ENCODE measurements around the gene CHMP5.

- TF ChIP-seq CTCF (IDR thresholded peaks at IDR 0.05) (no peak), RAD21 (IDR thresholded peaks at IDR 0.05; ENCODE audit: low read length) (no peak), MEF2A (IDR thresholded peaks at IDR 0.05; ENCODE audit: borderline replicate concordance, low read depth) (no peak), MAX (IDR thresholded peaks at IDR 0.05; ENCODE audit: low read depth) (no peak), EP300 (IDR thresholded peaks at IDR 0.05; ENCODE audit: borderline replicate concordance in 1 of 2, low read depth in 1 of 2, low read length in 1 of 2) (no peak), FOSL2 (IDR thresholded peaks at IDR 0.05; ENCODE audit: borderline replicate concordance, low read depth) (no peak), POLR2AphosphoS5 (IDR thresholded peaks at IDR 0.05; ENCODE audit: low read depth, low read length) (no peak), CHD2 (IDR thresholded peaks at IDR 0.05; ENCODE audit: low read length, partially characterized antibody) (no peak)
- TF ChIP-seq, protein P1, sequence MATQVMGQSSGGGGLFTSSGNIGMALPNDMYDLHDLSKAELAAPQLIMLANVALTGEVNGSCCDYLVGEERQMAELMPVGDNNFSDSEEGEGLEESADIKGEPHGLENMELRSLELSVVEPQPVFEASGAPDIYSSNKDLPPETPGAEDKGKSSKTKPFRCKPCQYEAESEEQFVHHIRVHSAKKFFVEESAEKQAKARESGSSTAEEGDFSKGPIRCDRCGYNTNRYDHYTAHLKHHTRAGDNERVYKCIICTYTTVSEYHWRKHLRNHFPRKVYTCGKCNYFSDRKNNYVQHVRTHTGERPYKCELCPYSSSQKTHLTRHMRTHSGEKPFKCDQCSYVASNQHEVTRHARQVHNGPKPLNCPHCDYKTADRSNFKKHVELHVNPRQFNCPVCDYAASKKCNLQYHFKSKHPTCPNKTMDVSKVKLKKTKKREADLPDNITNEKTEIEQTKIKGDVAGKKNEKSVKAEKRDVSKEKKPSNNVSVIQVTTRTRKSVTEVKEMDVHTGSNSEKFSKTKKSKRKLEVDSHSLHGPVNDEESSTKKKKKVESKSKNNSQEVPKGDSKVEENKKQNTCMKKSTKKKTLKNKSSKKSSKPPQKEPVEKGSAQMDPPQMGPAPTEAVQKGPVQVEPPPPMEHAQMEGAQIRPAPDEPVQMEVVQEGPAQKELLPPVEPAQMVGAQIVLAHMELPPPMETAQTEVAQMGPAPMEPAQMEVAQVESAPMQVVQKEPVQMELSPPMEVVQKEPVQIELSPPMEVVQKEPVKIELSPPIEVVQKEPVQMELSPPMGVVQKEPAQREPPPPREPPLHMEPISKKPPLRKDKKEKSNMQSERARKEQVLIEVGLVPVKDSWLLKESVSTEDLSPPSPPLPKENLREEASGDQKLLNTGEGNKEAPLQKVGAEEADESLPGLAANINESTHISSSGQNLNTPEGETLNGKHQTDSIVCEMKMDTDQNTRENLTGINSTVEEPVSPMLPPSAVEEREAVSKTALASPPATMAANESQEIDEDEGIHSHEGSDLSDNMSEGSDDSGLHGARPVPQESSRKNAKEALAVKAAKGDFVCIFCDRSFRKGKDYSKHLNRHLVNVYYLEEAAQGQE (IDR thresholded peaks at IDR 0.05; ENCODE audit: low read depth, low read length) = no peak
Measured at GRCh38 chr9:33254211-33254610, 10.6 kb upstream of the CHMP5 start.

All from SK-N-SH (cell line).